H1 (cell line): Measurements from ENCODE around the gene WDR37.

ENCODE experiments used
- EP300 ChIP-seq, 2 experiments: IDR thresholded peaks; 1 replicate in 1 of 2; 2 replicates in 1 of 2; pipeline ENCODE4 v1.6.1; 2011 to 2012; ENCODE audit warnings: low read depth in 2 of 2, low read length in 2 of 2, mild to moderate bottlenecking in 2 of 2, borderline replicate concordance in 1 of 2, inconsistent platforms in 1 of 2, moderate library complexity in 1 of 2
- EZH2 ChIP-seq: fragments of 200-600 bp; sonication (generic); IDR thresholded peaks from 2 replicates; pipeline ENCODE4 v1.7.1; 2012; ENCODE audit warnings: low read depth, mild to moderate bottlenecking, moderate library complexity, low read length, inconsistent platforms; ENCODE audit not compliant: severe bottlenecking
- GABPA ChIP-seq: IDR thresholded peaks from 2 replicates; pipeline ENCODE4 v1.6.1; 2011; ENCODE audit warnings: mild to moderate bottlenecking, low read length, moderate library complexity, borderline replicate concordance; ENCODE audit not compliant: insufficient read depth
- JUN ChIP-seq: IDR thresholded peaks from 2 replicates; pipeline ENCODE4 v1.6.1; 2011; ENCODE audit warnings: low read depth, mild to moderate bottlenecking, improper control_type of control experiment, low read length
- POLR2A ChIP-seq, 2 experiments: IDR thresholded peaks; 1 replicate in 1 of 2; 2 replicates in 1 of 2; pipeline ENCODE4 v1.6.1; 2011; ENCODE audit warnings: low read depth in 2 of 2, low read length in 2 of 2, mild to moderate bottlenecking in 2 of 2; ENCODE audit errors: control extremely low read depth in 1 of 2
- RBBP5 ChIP-seq: IDR thresholded peaks from 2 replicates; pipeline ENCODE4 v1.7.1; 2012; ENCODE audit warnings: low read depth, mild to moderate bottlenecking, inconsistent platforms, low read length, moderate library complexity, borderline replicate concordance
- TAF1 ChIP-seq: IDR thresholded peaks from 2 replicates; pipeline ENCODE4 v1.6.1; 2011; ENCODE audit warnings: mild to moderate bottlenecking, low read depth, low read length
- TBP ChIP-seq: IDR thresholded peaks from 2 replicates; pipeline ENCODE4 v1.6.1; 2011; ENCODE audit warnings: low read depth, low read length, improper control_type of control experiment
- TF ChIP-seq, protein P1 (sequence below), 3 experiments: IDR thresholded peaks; 1 replicate in 2 of 3; 2 replicates in 1 of 3; pipeline versions ENCODE4 v1.5.1 to v1.6.1; 2011; ENCODE audit warnings: low read length in 3 of 3, mild to moderate bottlenecking in 3 of 3, inconsistent platforms in 2 of 3, low read depth in 1 of 3, moderate library complexity in 1 of 3; ENCODE audit not compliant: insufficient read depth in 1 of 3; ENCODE audit errors: control extremely low read depth in 1 of 3
- TF ChIP-seq, protein P2 (sequence below): IDR thresholded peaks from 2 replicates; pipeline ENCODE4 v1.6.1; 2011; ENCODE audit warnings: low read depth, mild to moderate bottlenecking, low read length; ENCODE audit not compliant: insufficient read depth
- TF ChIP-seq, protein P3 (sequence below): IDR thresholded peaks from 2 replicates; pipeline ENCODE4 v1.6.1; 2012; ENCODE audit warnings: inconsistent platforms

DNA sequence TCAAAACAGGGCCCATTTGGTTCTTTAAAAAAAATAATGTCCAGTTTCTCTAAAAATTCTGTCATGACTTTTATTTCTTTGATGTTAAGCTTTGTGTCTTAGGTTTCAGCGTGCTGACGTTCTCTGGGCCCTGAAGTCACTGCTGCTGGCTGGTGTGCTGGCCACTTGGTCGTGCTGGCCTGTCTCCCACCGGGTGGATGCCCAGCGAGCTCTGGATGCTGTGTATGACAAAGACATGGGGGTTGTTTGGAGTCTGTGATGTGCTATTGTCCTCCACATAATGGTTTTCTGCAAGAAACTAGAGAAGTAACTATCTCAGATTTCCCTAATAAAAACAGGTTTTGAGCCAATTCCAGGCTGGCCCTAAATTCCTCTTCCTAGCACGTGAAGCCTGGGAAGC is 21.0 kb upstream of the WDR37 start:
- TF ChIP-seq, protein P1, sequence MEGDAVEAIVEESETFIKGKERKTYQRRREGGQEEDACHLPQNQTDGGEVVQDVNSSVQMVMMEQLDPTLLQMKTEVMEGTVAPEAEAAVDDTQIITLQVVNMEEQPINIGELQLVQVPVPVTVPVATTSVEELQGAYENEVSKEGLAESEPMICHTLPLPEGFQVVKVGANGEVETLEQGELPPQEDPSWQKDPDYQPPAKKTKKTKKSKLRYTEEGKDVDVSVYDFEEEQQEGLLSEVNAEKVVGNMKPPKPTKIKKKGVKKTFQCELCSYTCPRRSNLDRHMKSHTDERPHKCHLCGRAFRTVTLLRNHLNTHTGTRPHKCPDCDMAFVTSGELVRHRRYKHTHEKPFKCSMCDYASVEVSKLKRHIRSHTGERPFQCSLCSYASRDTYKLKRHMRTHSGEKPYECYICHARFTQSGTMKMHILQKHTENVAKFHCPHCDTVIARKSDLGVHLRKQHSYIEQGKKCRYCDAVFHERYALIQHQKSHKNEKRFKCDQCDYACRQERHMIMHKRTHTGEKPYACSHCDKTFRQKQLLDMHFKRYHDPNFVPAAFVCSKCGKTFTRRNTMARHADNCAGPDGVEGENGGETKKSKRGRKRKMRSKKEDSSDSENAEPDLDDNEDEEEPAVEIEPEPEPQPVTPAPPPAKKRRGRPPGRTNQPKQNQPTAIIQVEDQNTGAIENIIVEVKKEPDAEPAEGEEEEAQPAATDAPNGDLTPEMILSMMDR (IDR thresholded peaks at IDR 0.05; ENCODE audit: control extremely low read depth in 1 of 3, insufficient read depth in 1 of 3, low read depth in 1 of 3, low read length in 3 of 3): no peak
- TF ChIP-seq TAF1 (no peak), RBBP5 (no peak), EP300 (IDR thresholded peaks at IDR 0.05; ENCODE audit: borderline replicate concordance in 1 of 2, low read depth in 2 of 2, low read length in 2 of 2) (no peak), EZH2 (no peak), POLR2A (IDR thresholded peaks at IDR 0.05; ENCODE audit: control extremely low read depth in 1 of 2, low read depth in 2 of 2, low read length in 2 of 2) (no peak), TBP (no peak), GABPA (no peak), JUN (no peak)
- TF ChIP-seq, protein P2, sequence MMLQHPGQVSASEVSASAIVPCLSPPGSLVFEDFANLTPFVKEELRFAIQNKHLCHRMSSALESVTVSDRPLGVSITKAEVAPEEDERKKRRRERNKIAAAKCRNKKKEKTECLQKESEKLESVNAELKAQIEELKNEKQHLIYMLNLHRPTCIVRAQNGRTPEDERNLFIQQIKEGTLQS: no peak
- TF ChIP-seq, protein P3, sequence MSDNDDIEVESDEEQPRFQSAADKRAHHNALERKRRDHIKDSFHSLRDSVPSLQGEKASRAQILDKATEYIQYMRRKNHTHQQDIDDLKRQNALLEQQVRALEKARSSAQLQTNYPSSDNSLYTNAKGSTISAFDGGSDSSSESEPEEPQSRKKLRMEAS: no peak
